Stimulated activated CD4-positive, alpha-beta T cell treated with anti-CD3 and anti-CD28 coated beads, TNF-alpha, amount 100 ng/mL, for 24 hours (primary cell): ENCODE measurements around the gene IER3IP1.
A peak's percentile ranks its signal among the peaks of the same experiment; 100 is the strongest.
"Not testable (repeated sequence)": the region's sequence is repeated elsewhere in the genome, so short reads cannot be mapped to it uniquely, and the experiment has no call there.

Experiments
- DNase-seq, 3 experiments: peaks; one replicate each; pipeline ENCODE4 v3.0.0-alpha.2; 2020; ENCODE audit warnings: low read depth in 3 of 3

IER3IP1 gene

GRCh38 chr18:47160256-47160655 is 15.9 kb downstream of the IER3IP1 start:
- no peak for DNase-seq

DNA sequence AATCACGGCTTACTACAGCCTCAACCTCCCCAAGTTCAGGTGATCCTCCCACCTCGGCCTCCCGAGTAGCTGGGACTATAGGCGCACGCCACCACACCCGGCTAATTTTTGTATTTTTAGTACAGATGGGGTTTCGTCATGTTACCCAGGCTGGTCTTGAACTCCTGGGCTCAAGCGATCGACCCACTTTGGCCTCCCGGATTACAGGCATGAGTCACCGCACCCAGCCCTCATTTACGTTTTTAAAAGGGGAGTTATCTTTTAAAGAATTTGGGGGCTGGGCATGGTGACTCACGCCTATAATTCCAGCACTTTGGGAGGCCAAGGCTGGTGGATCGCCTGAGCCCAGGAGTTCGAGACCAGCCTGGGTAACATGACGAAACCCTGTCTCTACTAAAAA is 17.8 kb downstream of the IER3IP1 start:
- DNase-seq, result not testable (repeated sequence)

GRCh38 chr18:47151439-47151838 is 24.7 kb downstream of the IER3IP1 start:
- no peak for DNase-seq

DNA sequence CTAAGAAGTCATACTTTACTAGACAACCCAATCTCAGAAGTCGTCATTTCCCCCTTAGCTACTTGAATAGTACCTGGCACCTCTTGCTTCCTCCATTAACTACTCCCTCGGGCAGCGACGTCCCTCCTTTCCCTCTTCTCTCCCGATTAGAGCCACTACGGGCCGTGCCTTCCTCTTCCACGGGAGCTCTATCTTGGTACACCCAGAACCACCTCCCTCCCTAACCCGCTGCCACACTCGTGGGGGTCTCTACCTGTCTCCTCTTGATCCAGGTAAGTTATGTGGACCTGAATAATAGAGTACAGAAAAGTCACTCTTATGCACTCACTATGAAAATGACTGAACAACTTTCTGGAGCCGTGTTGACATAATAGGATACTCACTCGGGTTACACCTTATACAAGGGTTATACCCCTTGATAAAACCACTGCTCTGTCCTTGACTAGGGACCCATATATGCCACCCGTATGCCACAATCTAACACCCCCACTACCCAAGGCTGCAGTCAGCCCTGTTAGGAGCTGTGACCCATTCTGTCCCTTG is 25.3 kb downstream of the IER3IP1 start:
- DNase-seq, result no peak

- DNase-seq, result peak; percentile 70 to 84 (median 73)
Observed at GRCh38 chr18:47150029-47150823, 25.9 kb downstream of the IER3IP1 start, which contains the start of gene HDHD2. HDHD2 (minus strand) TSS chr18:47150500; CDS start chr18:47136439, 14,061 bp downstream.

- DNase-seq, result no peak
Observed at GRCh38 chr18:47149457-47150028, 26.6 kb downstream of the IER3IP1 start.

- no peak for DNase-seq
Observed at GRCh38 chr18:47146206-47146605, 30.0 kb downstream of the IER3IP1 start.

GRCh38 chr18:47143899-47144485 is 32.2 kb downstream of the IER3IP1 start:
- DNase-seq, result no peak

GRCh38 chr18:47143153-47143552 is 33.0 kb downstream of the IER3IP1 start:
- DNase-seq, result no peak

- DNase-seq, result no peak
Observed at GRCh38 chr18:47141289-47141688, 34.9 kb downstream of the IER3IP1 start.

DNA sequence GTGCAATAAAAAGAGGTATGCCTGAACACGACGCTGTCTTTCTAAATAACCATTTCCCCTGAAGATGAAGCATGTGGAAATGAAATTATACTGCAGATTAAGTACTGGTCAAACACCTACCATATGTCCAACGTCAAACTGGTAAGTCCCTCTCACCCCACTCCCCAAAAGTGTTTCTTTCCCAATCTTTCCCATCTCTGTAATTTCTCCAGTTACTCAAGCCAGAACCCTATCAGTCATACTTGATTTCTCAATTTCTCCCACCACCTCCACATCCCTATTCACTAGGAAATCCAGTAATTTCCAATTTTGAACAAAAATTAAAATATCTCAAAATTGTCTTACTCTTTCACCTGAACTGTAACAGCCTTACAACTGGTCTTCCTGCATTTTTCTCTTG is 55.0 kb downstream of the IER3IP1 start:
- no peak for DNase-seq

GRCh38 chr18:47120428-47120827 is 55.7 kb downstream of the IER3IP1 start:
- DNase-seq, result no peak

DNA sequence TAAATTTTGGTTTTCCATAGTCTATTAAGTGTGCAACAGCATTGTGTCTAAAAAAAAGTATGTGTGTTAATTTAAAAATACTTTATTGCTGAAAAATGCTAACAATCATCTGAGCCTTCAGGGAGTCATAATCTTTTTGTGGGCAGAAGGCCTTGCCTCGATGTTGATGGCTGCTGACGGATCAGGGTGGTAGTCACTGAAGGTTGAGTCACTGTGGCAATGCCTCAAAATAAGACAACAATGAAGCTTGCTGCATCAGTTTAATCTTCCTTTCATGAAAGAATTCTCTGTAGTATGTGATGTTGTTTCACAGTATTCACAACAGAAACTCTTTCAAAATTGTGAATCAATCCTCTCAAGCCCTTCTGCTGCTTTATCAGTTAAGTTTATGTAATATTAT is 57.2 kb downstream of the IER3IP1 start:
- no peak for DNase-seq

DNA sequence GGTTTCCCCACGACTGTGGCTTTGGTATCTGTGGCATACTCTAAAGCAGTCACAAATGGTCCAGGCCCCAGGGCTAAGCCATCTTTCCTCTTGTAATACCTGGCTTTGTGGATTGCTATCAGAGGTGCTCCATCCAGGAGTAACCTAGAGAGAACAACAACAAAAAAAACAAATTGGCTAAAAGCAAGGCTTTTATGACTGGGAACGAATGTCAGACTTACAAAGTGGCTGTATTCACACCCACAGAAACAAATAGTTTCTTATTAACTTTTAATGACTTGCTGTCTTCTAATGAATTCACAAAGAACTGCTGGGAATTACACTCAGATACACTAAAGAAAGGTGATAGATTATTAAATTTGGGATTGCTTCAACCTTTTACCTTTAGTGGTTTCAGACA is 61.0 kb downstream of the IER3IP1 start:
- no peak for DNase-seq

DNA sequence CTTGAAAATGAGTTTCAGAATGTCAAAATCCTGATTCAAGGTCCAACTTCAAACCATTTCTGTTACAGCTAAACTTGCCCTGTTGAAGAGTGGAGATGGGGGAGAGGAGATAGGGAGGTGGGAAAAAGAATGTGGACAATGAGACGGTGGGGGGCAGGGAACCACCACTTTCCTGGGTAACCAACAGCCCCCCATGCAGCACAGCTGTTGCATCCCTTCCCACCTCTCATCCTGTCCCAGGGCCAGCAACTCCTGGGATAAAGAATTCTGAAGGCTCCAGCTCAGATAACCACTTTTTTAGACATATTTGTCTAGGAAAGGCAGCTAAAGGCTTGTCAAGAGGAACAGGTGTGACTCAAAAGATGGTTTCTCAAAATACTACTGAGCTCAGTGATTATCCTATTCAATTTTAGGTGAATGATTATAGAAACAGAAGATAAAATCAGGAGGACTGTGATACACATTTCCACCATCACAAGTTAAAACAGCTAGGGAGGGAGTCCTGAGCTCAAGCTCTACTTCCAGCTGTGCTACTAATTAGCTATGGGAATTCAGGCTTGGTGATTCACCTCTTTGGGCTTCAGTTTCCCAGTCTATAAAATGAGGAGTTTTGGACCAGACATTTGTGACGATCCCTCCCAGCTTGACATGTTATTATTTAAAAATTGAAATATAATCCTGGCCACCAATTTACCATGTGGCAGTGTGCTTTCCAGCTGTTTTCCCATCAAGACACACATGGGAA is 62.2 kb downstream of the IER3IP1 start:
- DNase-seq, result no peak

- no peak for DNase-seq
Observed at GRCh38 chr18:47110492-47111274, 65.5 kb downstream of the IER3IP1 start.

DNA sequence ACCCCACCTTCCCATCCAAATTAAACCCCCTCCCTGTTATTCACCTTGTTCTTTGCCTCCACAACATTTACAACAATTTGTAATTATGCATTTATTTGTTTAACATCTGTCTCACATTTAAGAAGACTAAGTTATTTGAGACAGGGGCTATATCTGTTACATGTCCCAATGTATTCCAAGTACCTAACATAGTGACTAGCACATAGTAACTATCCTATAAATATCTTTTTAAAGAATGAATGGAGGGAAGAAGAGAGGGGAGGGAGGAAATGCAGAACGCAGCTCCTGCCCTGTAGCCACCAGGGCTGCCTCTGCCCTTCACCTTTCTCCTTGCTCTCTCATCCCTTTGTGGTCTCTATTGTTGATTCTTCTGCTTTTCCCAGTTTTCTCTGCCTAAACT is 66.4 kb downstream of the IER3IP1 start:
- DNase-seq, result no peak

DNA sequence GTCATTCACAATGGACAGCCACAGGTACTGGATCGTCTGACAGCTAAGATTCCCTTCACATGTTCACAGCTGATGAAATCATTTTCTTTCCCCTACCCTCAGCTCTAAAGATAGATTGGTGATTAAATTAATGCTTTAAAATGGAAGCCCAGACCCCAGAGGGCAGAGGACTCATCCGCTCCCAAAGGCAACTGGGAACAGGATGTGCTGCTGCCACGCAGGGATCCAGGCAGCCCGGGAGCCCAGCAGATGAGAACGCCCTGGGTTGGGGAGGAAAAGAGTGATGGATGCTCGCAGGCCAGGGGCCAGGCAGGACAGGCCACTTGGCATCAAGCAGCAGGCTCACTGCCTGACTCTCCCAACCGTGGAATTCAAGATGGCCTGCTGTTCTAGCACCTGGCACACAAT is 67.2 kb downstream of the IER3IP1 start:
- no peak for DNase-seq

- no peak for DNase-seq
Observed at GRCh38 chr18:47108373-47108772, 67.8 kb downstream of the IER3IP1 start.
